GM18502 (cell line): Measurements from ENCODE around the gene AQP12B.

Source experiments
- ATAC-seq: cut with Tn5 transposase; IDR thresholded peaks from one replicate; pipeline ENCODE4 v1.9.1; 2021; ENCODE audit warnings: mild to moderate bottlenecking; ENCODE audit not compliant: unreplicated experiment, poor library complexity

Gene AQP12B

DNA sequence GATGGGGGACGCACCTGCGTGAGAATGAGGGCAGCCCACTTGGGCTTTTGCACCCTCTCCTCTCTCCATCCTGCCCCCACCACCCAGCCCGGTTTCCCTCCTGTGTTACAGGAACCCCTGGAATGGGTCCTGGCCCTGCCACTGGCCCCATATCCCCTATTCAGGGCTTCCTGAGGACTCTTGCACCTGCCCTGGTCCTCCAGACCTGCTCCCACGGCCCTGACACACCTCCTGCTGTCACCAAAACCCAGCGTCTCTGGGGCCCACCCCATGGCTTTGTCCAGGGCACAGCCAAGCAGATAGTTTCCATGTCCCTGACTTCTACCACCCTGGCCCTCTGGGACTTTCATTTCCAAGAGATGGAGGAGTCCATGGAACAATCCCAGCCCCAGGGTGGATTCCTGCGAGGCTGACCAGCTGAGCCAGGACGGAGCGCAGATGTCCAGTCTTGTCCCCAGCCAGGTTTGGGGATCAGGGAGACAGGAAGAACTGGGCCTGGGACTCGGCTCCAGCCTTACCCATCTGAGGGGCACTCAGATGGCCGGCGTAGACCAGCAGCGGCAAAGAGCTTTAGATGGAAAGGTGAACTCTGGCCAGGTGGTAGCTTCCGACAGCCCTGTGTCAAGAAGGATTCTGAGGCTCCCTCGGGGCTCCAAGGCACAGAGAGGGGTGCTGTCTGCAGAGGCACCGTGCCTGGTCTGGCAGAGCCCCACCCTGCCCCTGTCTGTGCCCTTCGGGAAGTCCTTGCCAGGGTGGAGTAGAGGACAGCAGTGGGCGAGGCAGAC, 45.4 kb downstream of the AQP12B start:
- no peak for ATAC-seq

DNA sequence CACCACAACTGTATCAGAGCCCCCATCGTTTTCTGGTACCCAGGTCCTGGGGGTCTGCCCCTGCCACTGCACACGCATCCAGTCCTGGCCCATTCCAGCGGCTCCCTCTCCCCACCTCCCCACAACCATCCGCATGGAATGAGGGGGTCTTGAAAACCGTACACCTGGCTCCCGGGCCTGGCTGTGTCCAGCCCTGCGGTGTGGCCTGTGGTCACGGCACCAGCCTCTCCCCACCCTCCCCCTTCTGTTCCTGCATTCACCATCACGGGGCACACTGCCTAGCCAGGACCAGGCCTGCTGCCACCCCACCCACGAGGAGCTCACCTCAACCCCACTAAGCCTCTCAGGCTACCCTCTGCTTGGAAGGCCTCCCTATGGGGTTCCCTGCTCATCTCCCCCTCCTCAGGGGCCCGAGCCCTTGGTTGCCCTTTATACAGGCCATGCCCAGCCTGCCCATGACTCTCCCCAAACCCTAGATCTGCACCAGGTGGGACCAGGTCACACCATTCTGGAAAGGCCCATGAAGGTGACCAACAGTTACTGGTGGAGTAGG, 46.0 kb downstream of the AQP12B start:
- no peak for ATAC-seq

DNA sequence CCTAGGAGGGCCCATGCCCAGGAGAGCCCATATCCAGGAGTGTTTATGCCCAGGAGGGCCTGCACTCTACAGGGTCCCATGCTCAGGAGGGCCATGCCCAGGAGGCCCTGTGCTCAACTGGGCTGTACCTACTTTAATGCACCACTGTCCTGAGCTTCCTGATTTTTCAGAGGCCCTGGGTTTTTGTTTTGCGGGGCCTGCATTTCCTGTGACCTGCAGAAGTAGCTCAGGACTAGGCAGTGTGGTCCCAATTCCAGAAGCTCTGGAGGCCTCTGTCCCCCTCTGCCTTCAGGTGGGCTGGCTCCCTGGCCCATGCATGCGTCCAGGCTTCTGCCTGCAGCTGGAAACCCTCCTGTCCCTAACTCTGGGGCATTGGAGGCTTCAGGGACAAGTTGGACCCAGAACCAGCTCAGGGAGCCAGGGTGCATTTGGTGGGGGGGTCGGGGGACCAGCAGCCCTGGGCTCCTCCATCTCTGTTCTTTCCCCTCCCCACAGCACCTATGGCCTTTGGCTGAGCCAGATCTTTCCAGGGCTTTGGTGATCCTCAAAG, 46.6 kb downstream of the AQP12B start:
- no peak for ATAC-seq

DNA sequence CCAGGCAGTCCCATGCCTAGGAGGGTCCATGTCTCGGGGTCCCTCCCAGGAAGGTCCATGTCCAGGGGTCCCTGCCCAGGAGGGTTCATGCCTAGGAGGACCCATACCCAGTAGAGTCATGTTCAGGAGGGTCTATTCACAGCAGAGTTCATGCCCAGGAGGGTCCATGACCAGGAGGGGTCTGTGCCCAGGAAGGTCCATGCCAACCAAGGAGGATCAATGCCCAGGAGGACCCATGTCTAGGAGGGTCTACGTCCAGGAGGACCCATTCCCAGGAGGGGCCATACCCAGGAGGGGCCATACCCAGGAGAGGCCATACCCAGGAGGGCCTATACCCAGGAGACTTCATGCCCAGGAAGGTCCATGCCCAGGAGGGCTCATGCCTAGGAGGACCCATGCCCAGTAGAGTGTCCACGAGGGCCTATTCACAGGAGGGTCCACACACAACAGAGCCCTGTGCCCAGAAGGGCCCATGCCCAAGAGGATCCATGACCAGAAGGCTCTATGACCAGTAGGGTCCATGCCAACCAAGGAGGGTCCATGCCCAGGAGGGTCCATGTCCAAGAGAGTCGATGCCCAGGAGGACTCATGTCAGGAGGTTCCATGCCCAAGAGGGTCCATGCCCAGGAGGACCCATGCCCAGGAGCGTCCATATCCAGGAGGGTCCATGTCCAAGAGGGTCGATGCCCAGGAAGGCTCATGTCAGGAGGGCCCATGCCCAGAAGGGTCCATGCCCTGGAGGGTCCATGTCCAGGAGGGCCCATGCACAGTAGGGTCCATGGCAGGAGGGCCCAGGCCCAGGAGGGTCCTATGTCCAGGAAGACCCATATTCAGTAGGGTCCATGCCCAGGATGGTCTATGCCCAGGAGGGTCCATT, 47.3 kb downstream of the AQP12B start:
- ATAC-seq: no peak

DNA sequence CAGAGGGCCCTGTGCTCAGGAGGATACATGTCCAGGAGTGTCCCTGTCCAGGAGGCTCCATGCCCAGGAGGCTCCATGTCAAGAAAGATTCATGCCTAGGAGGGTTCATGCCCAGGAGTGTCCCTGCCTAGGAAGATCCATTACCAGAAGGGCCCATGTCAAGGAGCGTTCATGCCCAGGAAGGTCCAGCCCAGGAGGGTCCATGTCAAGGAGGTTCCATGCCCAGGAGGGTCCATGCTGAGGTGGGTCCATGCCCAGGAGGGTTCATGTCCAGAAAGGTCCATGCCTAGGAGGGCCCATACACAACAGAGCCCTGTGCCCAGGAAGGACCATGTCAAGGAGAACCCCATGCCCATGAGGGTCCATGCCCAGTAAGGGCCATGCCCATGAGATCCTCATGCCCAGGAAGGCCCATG, 50.4 kb downstream of the AQP12B start:
- no peak for ATAC-seq

DNA sequence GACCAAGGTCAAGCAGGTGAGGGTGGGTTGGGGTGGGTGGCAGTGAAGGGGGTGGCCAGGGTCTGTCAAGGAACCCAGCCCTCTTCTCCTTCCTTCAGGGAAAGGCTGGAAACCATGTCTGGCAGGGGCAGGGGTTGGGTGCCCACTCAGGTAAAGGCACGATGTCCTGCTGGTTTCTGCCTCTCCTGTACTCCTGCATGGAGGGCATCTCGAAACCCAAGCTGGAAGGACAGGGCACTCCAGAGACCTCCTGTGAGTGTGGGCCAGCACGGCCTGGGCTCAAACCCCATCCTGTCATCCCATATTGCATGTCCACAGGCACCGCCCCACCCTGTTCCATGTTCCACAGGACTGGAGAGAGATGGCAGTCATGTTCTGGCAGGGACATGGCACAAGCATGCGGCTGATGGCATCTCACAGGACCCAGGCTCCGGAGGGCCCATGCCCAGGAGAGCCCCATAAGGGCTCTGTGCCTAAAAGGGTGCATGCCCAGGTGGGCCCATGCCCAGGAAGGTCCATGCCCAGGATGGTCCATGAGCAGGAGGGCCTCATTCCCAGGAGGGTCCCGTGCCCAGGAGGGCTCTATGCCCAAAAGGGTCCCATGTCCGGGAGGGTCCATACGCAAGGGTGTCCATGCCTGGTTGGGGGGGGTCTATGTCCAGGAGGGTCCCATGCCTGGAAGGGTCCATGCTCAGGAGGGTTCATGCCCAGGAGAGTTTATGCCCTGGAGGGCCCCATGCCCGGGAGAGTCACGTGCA, 51.0 kb downstream of the AQP12B start:
- ATAC-seq: no peak

DNA sequence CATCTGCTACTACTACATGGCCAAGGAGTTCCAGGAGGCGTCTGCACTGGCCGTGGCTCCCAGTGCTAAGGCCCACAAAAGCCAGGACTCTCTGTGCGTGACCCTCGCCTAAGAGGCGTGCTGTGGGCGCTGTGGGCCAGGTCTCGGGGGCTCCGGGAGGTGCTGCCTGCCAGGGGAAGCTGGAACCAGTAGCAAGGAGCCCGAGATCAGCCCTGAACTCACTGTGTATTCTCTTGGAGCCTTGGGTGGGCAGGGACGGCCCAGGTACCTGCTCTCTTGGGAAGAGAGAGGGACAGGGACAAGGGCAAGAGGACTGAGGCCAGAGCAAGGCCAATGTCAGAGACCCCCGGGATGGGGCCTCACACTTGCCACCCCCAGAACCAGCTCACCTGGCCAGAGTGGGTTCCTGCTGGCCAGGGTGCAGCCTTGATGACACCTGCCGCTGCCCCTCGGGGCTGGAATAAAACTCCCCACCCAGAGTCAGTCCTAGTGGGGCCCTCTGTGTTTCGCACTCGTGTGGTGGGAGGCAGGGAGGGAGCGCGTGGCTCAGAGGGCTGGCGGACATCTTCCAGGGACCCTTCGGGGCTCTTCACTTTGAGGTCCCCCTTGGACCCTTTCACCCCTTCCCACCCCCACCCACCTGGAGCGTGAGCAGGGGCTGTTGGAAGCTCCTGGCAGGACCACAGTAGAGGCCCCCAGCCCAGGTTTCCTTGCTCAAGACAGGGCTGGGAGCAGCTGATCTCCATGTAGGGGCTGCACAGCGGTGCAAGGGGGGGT, 51.7 kb downstream of the AQP12B start:
- ATAC-seq: no peak

DNA sequence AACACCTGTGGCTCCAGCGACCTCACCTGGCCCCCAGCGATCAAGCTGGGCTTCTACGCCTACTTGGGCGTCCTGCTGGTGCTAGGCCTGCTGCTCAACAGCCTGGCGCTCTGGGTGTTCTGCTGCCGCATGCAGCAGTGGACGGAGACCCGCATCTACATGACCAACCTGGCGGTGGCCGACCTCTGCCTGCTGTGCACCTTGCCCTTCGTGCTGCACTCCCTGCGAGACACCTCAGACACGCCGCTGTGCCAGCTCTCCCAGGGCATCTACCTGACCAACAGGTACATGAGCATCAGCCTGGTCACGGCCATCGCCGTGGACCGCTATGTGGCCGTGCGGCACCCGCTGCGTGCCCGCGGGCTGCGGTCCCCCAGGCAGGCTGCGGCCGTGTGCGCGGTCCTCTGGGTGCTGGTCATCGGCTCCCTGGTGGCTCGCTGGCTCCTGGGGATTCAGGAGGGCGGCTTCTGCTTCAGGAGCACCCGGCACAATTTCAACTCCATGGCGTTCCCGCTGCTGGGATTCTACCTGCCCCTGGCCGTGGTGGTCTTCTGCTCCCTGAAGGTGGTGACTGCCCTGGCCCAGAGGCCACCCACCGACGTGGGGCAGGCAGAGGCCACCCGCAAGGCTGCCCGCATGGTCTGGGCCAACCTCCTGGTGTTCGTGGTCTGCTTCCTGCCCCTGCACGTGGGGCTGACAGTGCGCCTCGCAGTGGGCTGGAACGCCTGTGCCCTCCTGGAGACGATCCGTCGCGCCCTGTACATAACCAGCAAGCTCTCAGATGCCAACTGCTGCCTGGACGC, 52.5 kb downstream of the AQP12B start:
- no peak for ATAC-seq

DNA sequence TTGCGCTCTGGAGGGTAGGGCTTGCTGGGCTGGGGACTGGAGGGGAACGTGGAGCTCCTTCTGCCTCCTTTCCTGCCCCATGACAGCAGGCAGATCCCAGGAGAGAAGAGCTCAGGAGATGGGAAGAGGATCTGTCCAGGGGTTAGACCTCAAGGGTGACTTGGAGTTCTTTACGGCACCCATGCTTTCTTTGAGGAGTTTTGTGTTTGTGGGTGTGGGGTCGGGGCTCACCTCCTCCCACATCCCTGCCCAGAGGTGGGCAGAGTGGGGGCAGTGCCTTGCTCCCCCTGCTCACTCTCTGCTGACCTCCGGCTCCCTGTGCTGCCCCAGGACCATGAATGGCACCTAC, 53.1 kb downstream of the AQP12B start:
- ATAC-seq: no peak

DNA sequence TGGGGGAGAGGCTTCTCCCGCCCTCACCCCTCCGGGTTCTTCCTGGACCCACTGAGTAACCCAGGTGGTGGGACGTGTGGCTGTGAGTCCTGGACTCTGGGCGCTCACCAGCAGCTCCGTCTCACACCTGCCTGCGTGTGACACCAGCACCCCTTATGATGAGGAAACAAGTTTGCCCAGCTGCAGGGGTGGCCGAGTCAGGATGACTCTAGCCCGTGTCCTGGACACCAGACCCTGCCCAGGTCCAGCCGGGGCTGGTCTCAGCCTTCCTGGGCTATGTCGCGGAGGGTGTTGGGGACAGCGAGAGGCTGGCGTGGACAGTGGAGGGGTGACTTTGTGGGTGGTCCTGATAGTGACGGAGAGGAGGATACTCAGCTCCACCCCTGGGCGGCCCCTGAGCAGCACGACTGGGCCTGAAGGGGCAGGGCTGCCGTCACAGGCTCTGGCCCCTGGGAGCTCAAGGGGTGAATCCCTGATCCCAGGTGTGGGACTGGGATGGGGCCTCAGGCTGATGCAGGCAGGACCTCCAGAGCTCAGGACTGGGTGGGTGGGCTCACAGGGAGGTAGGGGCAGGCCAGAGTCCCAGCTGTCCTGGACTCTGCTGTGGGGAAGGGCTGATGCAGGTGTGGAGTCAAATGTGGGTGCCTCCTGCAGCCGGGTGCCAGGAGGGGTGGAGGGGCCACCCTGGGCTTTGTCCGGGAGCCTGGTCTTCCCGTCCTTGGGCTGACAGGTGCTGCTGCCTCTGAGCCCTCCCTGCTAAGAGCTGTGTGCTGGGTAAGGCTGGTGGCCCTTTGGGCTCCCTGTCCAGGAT, 53.7 kb downstream of the AQP12B start:
- ATAC-seq: no peak

DNA sequence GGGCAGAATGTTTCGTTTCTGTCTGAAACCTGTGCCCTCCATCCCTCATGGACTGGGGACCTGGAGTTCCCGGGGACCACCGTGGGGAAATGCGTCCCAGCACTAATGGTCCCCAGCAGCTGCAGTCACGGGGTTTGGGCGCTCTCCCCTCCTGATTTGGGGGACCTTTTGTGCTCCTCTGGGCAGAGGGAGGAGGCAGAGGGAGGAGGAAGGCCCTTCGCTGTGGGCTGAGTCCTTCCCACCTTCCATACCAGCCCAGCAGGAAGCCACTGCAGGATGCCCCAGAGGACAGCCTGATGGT, 54.2 kb downstream of the AQP12B start:
- ATAC-seq: no peak

DNA sequence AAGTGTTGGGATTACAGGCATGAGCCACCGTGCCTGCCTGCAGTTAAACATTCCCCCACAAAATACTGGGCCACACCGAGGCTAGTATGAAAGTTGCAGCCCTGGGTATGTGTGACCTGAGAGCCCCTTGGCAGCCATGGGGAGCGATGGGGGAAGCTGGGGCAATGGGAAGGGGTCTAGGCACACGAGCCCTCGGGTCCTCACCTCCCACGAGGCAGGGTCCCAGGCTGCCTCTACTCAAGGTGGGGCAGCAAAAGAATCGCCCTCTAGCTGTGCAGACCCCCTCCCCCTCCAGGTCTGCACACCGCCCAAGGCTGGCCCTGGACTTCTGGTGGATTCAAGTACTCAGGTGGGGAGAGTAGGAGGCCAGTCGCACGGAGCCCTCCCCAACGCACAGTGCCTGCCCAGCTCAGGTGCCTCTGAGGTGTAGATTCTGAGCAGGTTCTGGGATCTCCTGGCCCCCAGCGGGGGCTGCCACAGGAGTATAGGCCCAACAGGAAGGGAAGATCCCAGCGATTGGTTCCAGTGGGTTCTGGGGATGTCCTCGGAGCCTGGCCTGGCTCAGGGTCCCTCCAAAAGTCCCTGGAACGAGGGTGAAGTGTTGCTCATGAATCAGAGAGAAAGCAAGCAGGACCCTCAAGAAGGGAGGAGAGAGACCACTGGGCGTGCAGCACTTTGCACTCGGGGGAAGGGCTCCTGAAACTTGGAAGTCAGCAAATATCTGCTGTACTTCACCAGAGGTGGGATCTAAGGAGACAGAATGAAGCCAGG, 54.8 kb downstream of the AQP12B start:
- ATAC-seq: no peak

DNA sequence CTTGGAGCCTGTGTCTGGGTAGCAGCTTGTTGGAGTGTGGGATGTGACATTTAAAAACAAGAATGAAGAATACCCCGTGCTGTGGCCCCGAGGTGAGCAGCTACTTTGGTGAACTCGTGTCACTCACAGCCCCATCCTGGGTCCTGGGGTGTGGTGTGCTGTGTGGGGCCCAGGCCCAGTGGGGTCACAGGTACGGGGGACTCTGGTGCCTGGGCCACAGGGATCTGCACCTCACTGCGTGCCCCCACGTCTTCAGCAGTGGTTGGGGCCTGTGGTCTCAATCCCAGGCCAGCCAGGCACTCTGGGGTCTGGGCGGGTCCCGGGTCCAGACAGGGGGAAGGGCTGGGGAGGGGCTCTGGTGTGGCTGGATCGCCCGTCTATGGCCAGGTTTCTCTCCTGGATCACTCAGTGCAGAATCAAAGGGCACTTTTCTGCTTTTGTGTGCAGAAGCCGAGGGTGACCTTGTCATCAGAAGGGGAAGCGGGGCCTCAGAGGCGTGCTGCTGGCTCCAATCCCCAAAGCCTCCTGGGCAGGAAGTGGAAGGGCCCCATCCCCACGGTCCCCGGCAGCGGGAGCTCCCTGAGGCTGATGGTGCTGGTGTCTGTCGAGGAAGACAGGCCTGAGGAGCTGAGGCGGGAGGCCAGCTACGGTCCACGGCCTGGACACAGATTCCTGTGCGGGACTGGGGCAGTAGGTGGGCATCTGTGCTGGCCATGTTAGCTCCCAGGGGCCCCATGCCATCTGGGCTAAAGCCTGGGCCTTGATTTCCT, 56.0 kb downstream of the AQP12B start:
- ATAC-seq: no peak
